ENCODE measurements around the gene IKZF4. TPM values are rescaled to one million over a fixed set of nuclear protein-coding genes. Genes with fewer than 3 reads are reported as not detected.
"Not testable (repeated sequence)": the region's sequence is repeated elsewhere in the genome, so short reads cannot be mapped to it uniquely, and the experiment has no call there.

IKZF4 gene
- total RNA-seq, 4 donors from 2014 or later: 1.9 to 6.2 (median 3.9) TPM

DNA sequence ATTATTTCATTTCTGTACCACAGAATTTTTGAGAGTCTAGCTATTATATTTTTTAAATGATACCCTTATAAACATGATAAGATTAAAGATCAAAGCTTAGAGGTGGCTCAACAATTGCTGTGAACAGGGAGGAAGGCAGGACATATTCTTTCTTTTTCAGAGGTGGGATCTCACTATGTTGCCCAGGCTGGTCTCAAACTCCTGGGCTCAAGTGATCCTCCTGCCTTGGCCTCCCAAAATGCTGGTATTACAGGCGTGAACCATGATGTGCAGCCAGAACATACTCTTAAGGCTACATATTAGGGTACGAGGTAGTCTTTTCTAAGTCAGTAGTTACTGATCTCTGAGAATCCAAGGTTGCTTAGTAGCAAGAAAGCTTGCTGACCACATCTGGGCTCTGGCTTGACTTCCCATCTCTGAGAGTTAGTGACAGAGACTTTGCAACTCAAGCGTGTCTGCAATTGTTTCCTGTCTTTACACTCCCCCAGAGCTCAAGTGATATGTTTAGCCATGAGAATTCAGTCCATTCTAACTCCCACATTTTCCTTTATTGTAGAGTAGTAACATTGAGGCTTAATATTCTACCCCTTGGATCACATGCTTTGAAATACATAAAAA, 38.4 kb upstream of the IKZF4 start:
- Histone ChIP-seq H3K9me3 (no peaks in the 10 kb centered on the region), H3K27ac (no peak overlapping the region), H3K4me1 (peaks cover 0 to 13% (median 6%) of the 10 kb centered on the region in 4 donors), H3K4me3 (no peak overlapping the region), H3K27me3 (no peaks in the 10 kb centered on the region), H3K36me3 (peaks cover 0 to 41% (median 9%) of the 10 kb centered on the region in 4 donors)
- WGBS, 2 donors (ENCODE audit: low coverage in 1 of 2): 84% methylated on average over 3 of the region's 3 CpGs; no CpG with 5 or more reads in 1 of the 2 donors
- TF ChIP-seq EP300 (IDR thresholded peaks at IDR 0.05; ENCODE audit: low read depth): no peak
- TF ChIP-seq POLR2A (IDR thresholded peaks at IDR 0.05): no peak
- no peak for TF ChIP-seq CTCF (IDR thresholded peaks at IDR 0.05)
- no peak for TF ChIP-seq POLR2AphosphoS5 (IDR thresholded peaks at IDR 0.05)
- in situ Hi-C loops (cut with MboI; ENCODE audit: low pct_ligation_motif_present in 1 of 4, low pct_unique_long_range_greater_than_20kb in 1 of 4, low sequenced_read_pairs in 3 of 4) (no loop called here), intact Hi-C loops (cut with DNase I; ENCODE audit: low total_unique reads) (no loop called here)
- no peak for DNase-seq

- in situ Hi-C loops (cut with MboI; ENCODE audit: low pct_ligation_motif_present in 1 of 4, low pct_unique_long_range_greater_than_20kb in 1 of 4, low sequenced_read_pairs in 3 of 4): no loop called here
- DNase-seq: no peak
- H3K4me1 ChIP-seq: peaks cover 0 to 3% (median 0%) of the 10 kb centered on the region in 4 donors
- peaks cover 0 to 48% (median 14%) of the 10 kb centered on the region in 4 donors for H3K36me3 ChIP-seq
- intact Hi-C loops (cut with DNase I; ENCODE audit: low total_unique reads): no loop called here
- H3K4me3 ChIP-seq: no peak overlapping the region
- H3K9me3 ChIP-seq: no peaks in the 10 kb centered on the region
- no peaks in the 10 kb centered on the region for H3K27me3 ChIP-seq
- TF ChIP-seq POLR2AphosphoS5 (IDR thresholded peaks at IDR 0.05) (no peak), CTCF (IDR thresholded peaks at IDR 0.05) (no peak), EP300 (IDR thresholded peaks at IDR 0.05; ENCODE audit: low read depth) (no peak), POLR2A (IDR thresholded peaks at IDR 0.05) (no peak)
- WGBS, 2 donors (ENCODE audit: low coverage in 1 of 2): 76 to 90% methylated on average over 4 of the region's 4 CpGs
- no peak overlapping the region for H3K27ac ChIP-seq
These were observed 37.5 kb upstream of the IKZF4 start for GRCh38 chr12:55983232-55983842.

- H3K4me3 ChIP-seq: no peak overlapping the region
- H3K27ac ChIP-seq: no peak overlapping the region
- H3K27me3 ChIP-seq: no peaks in the 10 kb centered on the region
- peaks cover 0 to 59% (median 19%) of the 10 kb centered on the region in 4 donors for H3K36me3 ChIP-seq
- TF ChIP-seq POLR2A (IDR thresholded peaks at IDR 0.05) (no peak), POLR2AphosphoS5 (IDR thresholded peaks at IDR 0.05) (no peak), CTCF (IDR thresholded peaks at IDR 0.05) (no peak), EP300 (IDR thresholded peaks at IDR 0.05; ENCODE audit: low read depth) (no peak)
- no peaks in the 10 kb centered on the region for H3K4me1 ChIP-seq
- no peaks in the 10 kb centered on the region for H3K9me3 ChIP-seq
- in situ Hi-C loops (cut with MboI; ENCODE audit: low pct_ligation_motif_present in 1 of 4, low pct_unique_long_range_greater_than_20kb in 1 of 4, low sequenced_read_pairs in 3 of 4): no loop called here
- intact Hi-C loops (cut with DNase I; ENCODE audit: low total_unique reads): no loop called here
- 65 to 79% methylated on average over 2 of the region's 2 CpGs for WGBS, 2 donors (ENCODE audit: low coverage in 1 of 2)
- no peak for DNase-seq
These were observed 36.0 kb upstream of the IKZF4 start for GRCh38 chr12:55984861-55985260.

DNA sequence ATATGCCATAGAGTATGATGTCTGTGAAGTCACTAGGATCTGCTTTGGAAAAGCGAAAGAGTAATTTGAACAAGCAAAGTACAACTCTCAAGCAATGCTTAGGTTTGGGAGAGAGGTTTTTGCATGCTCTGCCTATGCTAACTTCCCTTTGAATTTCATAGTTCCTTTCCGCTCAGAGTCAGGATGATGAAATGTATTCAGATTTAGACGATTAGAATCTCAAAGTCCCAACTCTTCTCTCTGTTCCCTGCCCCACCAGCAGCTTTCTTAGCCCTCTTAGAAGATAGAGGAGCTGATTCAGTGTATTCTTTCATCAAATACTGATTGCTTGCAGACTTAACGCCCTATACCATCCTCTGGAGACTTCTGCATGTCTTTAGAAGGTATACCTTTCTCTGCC, 35.5 kb upstream of the IKZF4 start:
- DNase-seq: no peak
- WGBS, 2 donors (ENCODE audit: low coverage in 1 of 2): 87 to 88% methylated on average over 3 to 4 of the region's 4 CpGs
- intact Hi-C loops (cut with DNase I; ENCODE audit: low total_unique reads): no loop called here
- Histone ChIP-seq H3K27ac (no peak overlapping the region), H3K4me1 (no peaks in the 10 kb centered on the region), H3K9me3 (no peaks in the 10 kb centered on the region), H3K36me3 (peaks cover 0 to 63% (median 21%) of the 10 kb centered on the region in 4 donors), H3K27me3 (no peaks in the 10 kb centered on the region), H3K4me3 (no peak overlapping the region)
- TF ChIP-seq POLR2AphosphoS5 (IDR thresholded peaks at IDR 0.05) (no peak), EP300 (IDR thresholded peaks at IDR 0.05; ENCODE audit: low read depth) (no peak), CTCF (IDR thresholded peaks at IDR 0.05) (no peak), POLR2A (IDR thresholded peaks at IDR 0.05) (no peak)
- in situ Hi-C loops (cut with MboI; ENCODE audit: low pct_ligation_motif_present in 1 of 4, low pct_unique_long_range_greater_than_20kb in 1 of 4, low sequenced_read_pairs in 3 of 4): no loop called here

DNA sequence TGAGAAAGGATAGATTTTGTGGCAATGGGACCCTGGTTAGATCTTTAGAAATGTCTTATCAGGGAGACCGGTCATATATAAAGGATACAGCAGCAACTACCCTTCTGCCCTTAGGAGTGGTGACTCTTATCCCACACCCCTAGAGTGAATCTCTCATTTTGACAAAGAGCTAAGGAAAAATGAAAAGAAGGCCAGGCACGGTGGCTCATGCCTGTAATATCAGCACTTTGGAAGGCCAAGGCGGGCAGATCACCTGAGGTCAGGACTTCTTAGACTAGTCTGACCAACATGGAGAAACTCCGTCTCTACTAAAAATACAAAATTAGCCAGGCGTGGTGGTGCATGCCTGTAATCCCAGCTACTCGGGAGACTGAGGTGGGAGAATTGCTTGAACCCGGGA, 34.9 kb upstream of the IKZF4 start:
- H3K4me1 ChIP-seq; H3K4me3 ChIP-seq; DNase-seq; H3K27ac ChIP-seq; in situ Hi-C loops (cut with MboI; ENCODE audit: low pct_ligation_motif_present in 1 of 4, low pct_unique_long_range_greater_than_20kb in 1 of 4, low sequenced_read_pairs in 3 of 4); H3K9me3 ChIP-seq; intact Hi-C loops (cut with DNase I; ENCODE audit: low total_unique reads); H3K27me3 ChIP-seq: not testable (repeated sequence)
- H3K36me3 ChIP-seq: peaks cover 0 to 66% (median 24%) of the 10 kb centered on the region in 4 donors
- WGBS, 2 donors (ENCODE audit: low coverage in 1 of 2): 95 to 100% methylated on average over 3 to 7 of the region's 7 CpGs

All from transverse colon (tissue), 4 donors.